ENCODE results near the gene MCM7.
A peak's percentile ranks its signal among the peaks of the same experiment; 100 is the strongest.

The MCM7 gene

GRCh38 chr7:100065452-100066186 is 35.6 kb downstream of the MCM7 start:
- DNase-seq = no peak

DNA sequence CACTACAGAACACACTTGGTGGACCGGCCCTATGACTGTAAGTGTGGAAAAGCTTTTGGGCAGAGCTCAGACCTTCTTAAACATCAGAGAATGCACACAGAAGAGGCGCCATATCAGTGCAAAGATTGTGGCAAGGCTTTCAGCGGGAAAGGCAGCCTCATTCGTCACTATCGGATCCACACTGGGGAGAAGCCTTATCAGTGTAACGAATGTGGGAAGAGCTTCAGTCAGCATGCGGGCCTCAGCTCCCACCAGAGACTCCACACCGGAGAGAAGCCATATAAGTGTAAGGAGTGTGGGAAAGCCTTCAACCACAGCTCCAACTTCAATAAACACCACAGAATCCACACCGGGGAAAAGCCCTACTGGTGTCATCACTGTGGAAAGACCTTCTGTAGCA is 37.0 kb downstream of the MCM7 start:
- DNase-seq = no peak

GRCh38 chr7:100063376-100063775 is 37.8 kb downstream of the MCM7 start:
- DNase-seq = no peak

GRCh38 chr7:100061518-100062193 is 39.5 kb downstream of the MCM7 start:
- no peak for DNase-seq

DNA sequence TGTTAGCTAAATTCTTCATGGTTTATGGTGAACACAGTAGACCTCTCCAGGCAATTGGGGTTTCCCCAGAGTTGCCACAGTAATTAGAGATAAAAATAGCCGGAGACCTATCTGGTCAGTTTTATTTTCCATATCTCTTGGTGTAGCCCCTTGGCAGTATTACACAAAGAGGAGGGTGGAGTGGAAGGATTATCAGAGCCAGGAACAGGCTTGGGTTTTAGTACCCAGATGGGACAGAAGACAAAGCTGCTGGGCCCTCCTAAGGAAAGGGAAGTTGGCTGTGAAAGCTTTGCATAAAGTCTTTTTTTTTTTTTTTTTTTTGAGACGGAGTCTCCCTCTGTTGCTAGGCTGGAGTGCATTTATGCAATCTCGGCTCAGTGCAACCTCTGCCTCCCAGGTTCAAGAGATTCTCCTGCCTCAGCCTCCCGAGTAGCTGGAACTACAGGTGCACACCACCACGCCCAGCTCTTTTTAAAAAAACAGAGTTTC is 41.9 kb downstream of the MCM7 start:
- DNase-seq = no peak

DNA sequence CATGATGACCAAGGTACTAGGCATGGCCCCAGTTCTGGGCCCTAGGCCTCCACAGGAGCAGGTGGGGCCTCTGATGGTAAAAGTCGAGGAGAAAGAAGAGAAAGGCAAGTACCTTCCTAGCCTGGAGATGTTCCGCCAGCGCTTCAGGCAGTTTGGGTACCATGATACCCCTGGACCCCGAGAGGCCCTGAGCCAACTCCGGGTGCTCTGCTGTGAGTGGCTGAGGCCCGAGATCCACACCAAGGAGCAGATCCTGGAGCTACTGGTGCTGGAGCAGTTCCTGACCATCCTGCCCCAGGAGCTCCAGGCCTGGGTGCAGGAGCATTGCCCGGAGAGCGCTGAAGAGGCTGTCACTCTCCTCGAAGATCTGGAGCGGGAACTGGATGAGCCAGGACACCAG is 44.2 kb downstream of the MCM7 start:
- no peak for DNase-seq

DNA sequence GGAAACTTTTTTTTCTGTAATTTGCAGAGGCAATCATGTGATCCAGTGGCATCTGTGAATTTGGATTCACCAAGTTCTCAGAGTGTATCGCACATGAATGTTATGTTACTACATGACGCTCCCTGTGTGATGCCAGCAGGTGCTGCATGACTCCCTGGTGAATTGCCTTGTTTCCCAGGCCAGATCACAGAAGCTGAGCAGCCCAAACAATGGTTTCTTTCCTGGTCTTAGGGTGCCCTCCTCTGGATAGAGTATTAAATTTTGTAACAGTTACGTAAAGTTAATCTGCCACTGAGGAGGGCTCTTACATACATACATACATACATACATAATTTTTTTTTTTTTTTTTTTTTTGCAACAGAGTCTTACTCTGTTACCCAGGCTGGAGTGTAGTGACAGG is 48.0 kb downstream of the MCM7 start:
- peak; percentile 63 for DNase-seq

- no peak for DNase-seq
Observed at GRCh38 chr7:100051611-100052010, 49.6 kb downstream of the MCM7 start.

GRCh38 chr7:100049441-100050291 is 51.5 kb downstream of the MCM7 start, which contains the start of gene ZSCAN21:
TSS of gene ZSCAN21 (plus strand) at chr7:100049774. CDS start at chr7:100057007, 7,233 bp downstream.
- DNase-seq = peak; percentile 88

GRCh38 chr7:100048680-100049079 is 52.5 kb downstream of the MCM7 start:
- DNase-seq = no peak

GRCh38 chr7:100044718-100045117 is 56.5 kb downstream of the MCM7 start:
- peak; percentile 43 for DNase-seq
